Glutamatergic neuron (in vitro differentiated cells): ENCODE results near the gene TRAF7. TPM values are rescaled to one million over a fixed set of nuclear protein-coding genes. Genes with fewer than 3 reads are reported as not detected.

ENCODE experiments used
- DNase-seq: peaks from one replicate; pipeline ENCODE4 v3.0.0; 2022
- H3K27ac Mint-ChIP-seq: one replicate; pipeline ENCODE4 v1.8.0; 2020; ENCODE audit warnings: mild to moderate bottlenecking, mixed read lengths, inconsistent platforms; ENCODE audit not compliant: unreplicated experiment
- H3K27me3 Mint-ChIP-seq: one replicate; pipeline ENCODE4 v1.8.0; 2020; ENCODE audit warnings: mild to moderate bottlenecking, moderate library complexity, mixed read lengths, inconsistent platforms; ENCODE audit not compliant: unreplicated experiment
- H3K36me3 Mint-ChIP-seq: one replicate; pipeline ENCODE4 v1.8.0; 2020; ENCODE audit warnings: mild to moderate bottlenecking, mixed read lengths, inconsistent platforms; ENCODE audit not compliant: unreplicated experiment
- H3K4me1 Mint-ChIP-seq: one replicate; pipeline ENCODE4 v1.8.0; 2020; ENCODE audit warnings: mild to moderate bottlenecking, low read depth, mixed read lengths, inconsistent platforms; ENCODE audit not compliant: unreplicated experiment
- H3K4me3 Mint-ChIP-seq: one replicate; pipeline ENCODE4 v1.8.0; 2020; ENCODE audit warnings: mild to moderate bottlenecking, mixed read lengths, inconsistent platforms; ENCODE audit not compliant: unreplicated experiment
- H3K9me3 Mint-ChIP-seq: one replicate; pipeline ENCODE4 v1.8.0; 2020; ENCODE audit warnings: mild to moderate bottlenecking, moderate library complexity, mixed read lengths, inconsistent platforms; ENCODE audit not compliant: unreplicated experiment
- CTCF ChIP-seq: fragments of 200-600 bp; sonication (generic); IDR thresholded peaks from one replicate; pipeline ENCODE4 v1.5.0; 2021; ENCODE audit not compliant: partially characterized antibody, unreplicated experiment
- total RNA-seq: library from RNA; stranded (reverse); fragmentation: NEBNext Ultra II Directional; extraction: Animal tissue kit (Norgen Biotek cat#: 25700); gene quantifications from one replicate; pipeline ENCODE4 v1.2.1, GENCODE V29; 2021; ENCODE audit not compliant: unreplicated experiment

TRAF7 gene
- total RNA-seq, 1 donor from 2014 or later: 74.8 TPM

GRCh38 chr16:2188395-2188794 lies 32.8 kb downstream of the TRAF7 start:
- Mint-ChIP-seq H3K27me3 (peaks cover 5% of the 10 kb centered on the region), H3K4me3 (no peak overlapping the region), H3K9me3 (peaks cover 5% of the 10 kb centered on the region), H3K27ac (no peak overlapping the region), H3K36me3 (no peaks in the 10 kb centered on the region), H3K4me1 (no peaks in the 10 kb centered on the region)
- no peak for DNase-seq
- TF ChIP-seq CTCF: no peak

GRCh38 chr16:2189252-2189893 lies 33.8 kb downstream of the TRAF7 start:
- no peaks in the 10 kb centered on the region for H3K4me1 Mint-ChIP-seq
- no peak for DNase-seq
- no peak for TF ChIP-seq CTCF
- H3K27ac Mint-ChIP-seq: no peak overlapping the region
- H3K9me3 Mint-ChIP-seq: peaks cover 5% of the 10 kb centered on the region
- H3K27me3 Mint-ChIP-seq: peaks cover 5% of the 10 kb centered on the region
- no peak overlapping the region for H3K4me3 Mint-ChIP-seq
- H3K36me3 Mint-ChIP-seq: no peaks in the 10 kb centered on the region

GRCh38 chr16:2190002-2190658 lies 34.5 kb downstream of the TRAF7 start:
- no peak for TF ChIP-seq CTCF
- no peaks in the 10 kb centered on the region for H3K36me3 Mint-ChIP-seq
- no peak overlapping the region for H3K4me3 Mint-ChIP-seq
- no peaks in the 10 kb centered on the region for H3K4me1 Mint-ChIP-seq
- no peak overlapping the region for H3K27ac Mint-ChIP-seq
- H3K9me3 Mint-ChIP-seq: peaks cover 5% of the 10 kb centered on the region
- peaks cover 10% of the 10 kb centered on the region for H3K27me3 Mint-ChIP-seq
- no peak for DNase-seq

GRCh38 chr16:2190659-2191445 lies 35.3 kb downstream of the TRAF7 start:
- H3K36me3 Mint-ChIP-seq: no peaks in the 10 kb centered on the region
- H3K9me3 Mint-ChIP-seq: peaks cover 3% of the 10 kb centered on the region
- DNase-seq: no peak
- H3K27me3 Mint-ChIP-seq: peaks cover 10% of the 10 kb centered on the region
- no peak overlapping the region for H3K4me3 Mint-ChIP-seq
- no peak for TF ChIP-seq CTCF
- no peak overlapping the region for H3K27ac Mint-ChIP-seq
- H3K4me1 Mint-ChIP-seq: no peaks in the 10 kb centered on the region

GRCh38 chr16:2191446-2191706 lies 35.8 kb downstream of the TRAF7 start:
- H3K4me1 Mint-ChIP-seq: no peaks in the 10 kb centered on the region

More at GRCh38 chr16:2191446-2191706, 35.8 kb downstream of the TRAF7 start:
- no peaks in the 10 kb centered on the region for H3K36me3 Mint-ChIP-seq
- H3K27me3 Mint-ChIP-seq: peaks cover 10% of the 10 kb centered on the region
- no peak for TF ChIP-seq CTCF
- no peak overlapping the region for H3K27ac Mint-ChIP-seq
- no peak overlapping the region for H3K4me3 Mint-ChIP-seq
- H3K9me3 Mint-ChIP-seq: peaks cover 3% of the 10 kb centered on the region
- no peak for DNase-seq
